PFSK-1 (cell line): ENCODE results near the gene LRRC8C.

ENCODE experiments used
- FOXP2 ChIP-seq: optimal IDR thresholded peaks from 2 replicates; pipeline ENCODE3; 2011; ENCODE audit warnings: borderline replicate concordance, control low read depth, inconsistent platforms; ENCODE audit not compliant: insufficient read depth; ENCODE audit errors: extremely low read length, extremely low read depth
- POLR2AphosphoS5 ChIP-seq: IDR thresholded peaks from 2 replicates; pipeline ENCODE4 v1.6.1; 2012; ENCODE audit warnings: low read depth, mild to moderate bottlenecking, control low read depth, low read length, moderate library complexity
- REST ChIP-seq, 2 experiments: IDR thresholded peaks; 2 replicates each; pipeline versions ENCODE4 v1.6.1 to v1.8.0; 2011 to 2012; ENCODE audit warnings: low read depth in 2 of 2, low read length in 2 of 2, control low read depth in 1 of 2, inconsistent platforms in 1 of 2, mild to moderate bottlenecking in 1 of 2, moderate library complexity in 1 of 2; ENCODE audit not compliant: insufficient read depth in 1 of 2
- SIN3A ChIP-seq: IDR thresholded peaks from 2 replicates; pipeline ENCODE4 v1.6.1; 2012; ENCODE audit warnings: mild to moderate bottlenecking, low read length, moderate library complexity, borderline replicate concordance; ENCODE audit not compliant: insufficient read depth
- TAF1 ChIP-seq: IDR thresholded peaks from 2 replicates; pipeline ENCODE4 v1.6.1; 2012; ENCODE audit warnings: low read length, control low read depth, borderline replicate concordance; ENCODE audit not compliant: insufficient read depth

LRRC8C gene

GRCh38 chr1:89611721-89612120 is 21.2 kb upstream of the LRRC8C start:
- TF ChIP-seq FOXP2 (no peak), REST (IDR thresholded peaks at IDR 0.05; ENCODE audit: insufficient read depth in 1 of 2, low read depth in 2 of 2, low read length in 2 of 2) (no peak), POLR2AphosphoS5 (no peak), TAF1 (no peak), SIN3A (no peak)

GRCh38 chr1:89613928-89614327 is 19.0 kb upstream of the LRRC8C start:
- TF ChIP-seq TAF1 (no peak), SIN3A (no peak), REST (IDR thresholded peaks at IDR 0.05; ENCODE audit: insufficient read depth in 1 of 2, low read depth in 2 of 2, low read length in 2 of 2) (no peak), FOXP2 (no peak), POLR2AphosphoS5 (no peak)

GRCh38 chr1:89615676-89616598 is 17.0 kb upstream of the LRRC8C start:
- TF ChIP-seq SIN3A (no peak), TAF1 (no peak), POLR2AphosphoS5 (no peak), FOXP2 (no peak), REST (IDR thresholded peaks at IDR 0.05; ENCODE audit: insufficient read depth in 1 of 2, low read depth in 2 of 2, low read length in 2 of 2) (no peak)

GRCh38 chr1:89616844-89617627 is 15.9 kb upstream of the LRRC8C start:
- TF ChIP-seq POLR2AphosphoS5 (no peak), REST (IDR thresholded peaks at IDR 0.05; ENCODE audit: insufficient read depth in 1 of 2, low read depth in 2 of 2, low read length in 2 of 2) (no peak), TAF1 (no peak), FOXP2 (no peak), SIN3A (no peak)
